ENCODE measurements around the gene CDK2AP2. TPM values are rescaled to one million over a fixed set of nuclear protein-coding genes. Genes with fewer than 3 reads are reported as not detected.
A peak's percentile ranks its signal among the peaks of the same experiment; 100 is the strongest.

The CDK2AP2 gene
- total and polyA plus RNA-seq, 2 donors (not counting 1 experiment from before 2014, with no cell fraction given), result 62.7 to 112 TPM

GRCh38 chr11:67489203-67489884, 18.6 kb downstream of the CDK2AP2 start:
- peaks cover 54% of the 10 kb centered on the region for H3K79me2 ChIP-seq (ENCODE audit: control insufficient read depth, insufficient read depth, low read length)
- intact Hi-C loops (cut with micrococcal nuclease), result no loop called here
- H3K9ac ChIP-seq (ENCODE audit: low read length), result no peak overlapping the region
- no peaks in the 10 kb centered on the region for H3K27me3 ChIP-seq (replicated peaks in 1 of 4; ENCODE audit: control extremely low read depth in 1 of 4, control insufficient read depth in 3 of 4, insufficient read depth in 4 of 4, low read length in 3 of 4)
- Mint-ChIP-seq H3K9me3 (ENCODE audit: insufficient read depth) (no peaks in the 10 kb centered on the region), H3K27ac (peak overlapping the region; percentile 28), H3K4me3 (no peak overlapping the region), H3K4me1 (peaks cover 38% of the 10 kb centered on the region), H3K27me3 (no peaks in the 10 kb centered on the region)
- H3K9me3 ChIP-seq (ENCODE audit: control extremely low read depth in 1 of 3, control insufficient read depth in 2 of 3, insufficient read depth in 1 of 3, low read length in 2 of 3), result no peaks in the 10 kb centered on the region
- H3K4me2 ChIP-seq (replicated peaks; ENCODE audit: low read depth, low read length, poor library complexity, severe bottlenecking), result no peak overlapping the region
- CTCF ChIA-PET, result interaction anchor here (0.6 to 1.7 kb wide), 4 partner anchors 16 to 103 kb away, joined by 3 to 5 read pairs (median 3); partner anchors contain the start of gene PITPNM1
- no peak overlapping the region for H3K4me3 ChIP-seq (ENCODE audit: control extremely low read depth in 1 of 5, extremely low read depth in 1 of 5, insufficient read depth in 1 of 5, low read depth in 2 of 5, low read length in 4 of 5)
- TF ChIP-seq EZH2 (IDR thresholded peaks at IDR 0.05; ENCODE audit: borderline replicate concordance, insufficient read depth, low read depth, low read length, poor library complexity, severe bottlenecking), result no peak
- TF ChIP-seq CTCF (IDR thresholded peaks at IDR 0.05), result no peak
- H3K36me3 ChIP-seq (replicated peaks in 1 of 2; ENCODE audit: control extremely low read depth in 1 of 2, control insufficient read depth in 1 of 2, extremely low read depth in 1 of 2, insufficient read depth in 2 of 2, low read length in 1 of 2), result peaks cover 0 to 73% of the 10 kb centered on the region in 2 experiments
- no peak overlapping the region for H3K27ac ChIP-seq (ENCODE audit: low read length in 2 of 2)
- peaks cover 26 to 39% of the 10 kb centered on the region in 2 donors for H3K4me1 ChIP-seq (ENCODE audit: control insufficient read depth in 2 of 2, insufficient read depth in 2 of 2, low read length in 2 of 2)
- H2AFZ ChIP-seq (ENCODE audit: insufficient read depth, low read depth, low read length, poor library complexity, severe bottlenecking), result no peak overlapping the region
- DNase-seq (no peak), ATAC-seq (ENCODE audit: low read depth) (no peak)
- whole genome bisulfite sequencing (ENCODE audit: insufficient coverage), result 90% methylated on average over 25 of the region's 25 CpGs
- POLR2A ChIA-PET, result interaction anchor here (0.6 to 1.2 kb wide), 3 partner anchors 88 to 157 kb away, joined by 3 to 5 read pairs (median 3); partner anchors contain the start of gene PPP1CA
- peaks cover 79% of the 10 kb centered on the region for H4K20me1 ChIP-seq (ENCODE audit: control insufficient read depth, insufficient read depth, low read length, poor library complexity, severe bottlenecking)
